MCF 10A (cell line): Measurements from ENCODE around the gene ADSS1. TPM values are rescaled to one million over a fixed set of nuclear protein-coding genes. Genes with fewer than 3 reads are reported as not detected.

Source experiments
- BruUV-seq: library from RNA; stranded (reverse); fragments of 400-500 nt; replicated peaks from 2 replicates; lab custom pipeline; 2021; lab: Mats Ljungman, UMichigan
- CTCF ChIA-PET: fragments of 300-600 bp; sonication (Branson Sonifier 250); formaldehyde crosslinking; extraction: SDS; loops from one replicate; lab custom pipeline; 2021; ENCODE audit warnings: antibody characterized with exemption, inconsistent platforms; lab: Yijun Ruan, JAX
- POLR2A ChIA-PET: fragments of 300-600, 350-650 bp; sonication (Branson Sonifier 250); formaldehyde crosslinking; extraction: SDS; loops from one replicate; lab custom pipeline; 2020; ENCODE audit warnings: antibody characterized with exemption, inconsistent platforms; lab: Yijun Ruan, JAX
- DNase-seq: peaks from one replicate; pipeline ENCODE4 v3.0.0-alpha.2; 2018; ENCODE audit not compliant: unreplicated experiment
- H3K27ac Mint-ChIP-seq: one replicate; pipeline ENCODE4 v1.8.0; 2022; ENCODE audit warnings: mild to moderate bottlenecking, low read depth, mixed read lengths; ENCODE audit not compliant: unreplicated experiment
- H3K27me3 Mint-ChIP-seq: one replicate; pipeline ENCODE4 v1.8.0; 2022; ENCODE audit warnings: mixed read lengths; ENCODE audit not compliant: insufficient read depth, unreplicated experiment
- H3K36me3 Mint-ChIP-seq: one replicate; pipeline ENCODE4 v1.8.0; 2022; ENCODE audit warnings: mild to moderate bottlenecking, moderate library complexity, mixed read lengths; ENCODE audit not compliant: insufficient read depth, unreplicated experiment
- H3K4me1 Mint-ChIP-seq: one replicate; pipeline ENCODE4 v1.8.0; 2022; ENCODE audit warnings: mixed read lengths; ENCODE audit not compliant: insufficient read depth, unreplicated experiment
- H3K4me3 Mint-ChIP-seq: one replicate; pipeline ENCODE4 v1.8.0; 2022; ENCODE audit warnings: mild to moderate bottlenecking, moderate library complexity, mixed read lengths; ENCODE audit not compliant: unreplicated experiment
- H3K9me3 Mint-ChIP-seq: one replicate; pipeline ENCODE4 v1.8.0; 2022; ENCODE audit warnings: mixed read lengths; ENCODE audit not compliant: unreplicated experiment
- intact Hi-C: fragments of 100-400 bp; cut with micrococcal nuclease; formaldehyde crosslinking; loops from 2 replicates; pipeline ENCODE4 v1.14.1; 2022
- total RNA-seq: library from RNA; stranded (reverse); gene quantifications from 2 replicates; pipeline ENCODE4 v1.2.3, GENCODE V29; 2022
- TF ChIP-seq, protein P1 (sequence below): fragments of 200-600 bp; IDR thresholded peaks from one replicate; pipeline ENCODE4 v1.8.0; 2022; ENCODE audit warnings: antibody characterized with exemption, mild to moderate bottlenecking; ENCODE audit not compliant: unreplicated experiment

ADSS1 gene
- total RNA-seq, 1 experiment from 2014 or later = 2.9 TPM

DNA sequence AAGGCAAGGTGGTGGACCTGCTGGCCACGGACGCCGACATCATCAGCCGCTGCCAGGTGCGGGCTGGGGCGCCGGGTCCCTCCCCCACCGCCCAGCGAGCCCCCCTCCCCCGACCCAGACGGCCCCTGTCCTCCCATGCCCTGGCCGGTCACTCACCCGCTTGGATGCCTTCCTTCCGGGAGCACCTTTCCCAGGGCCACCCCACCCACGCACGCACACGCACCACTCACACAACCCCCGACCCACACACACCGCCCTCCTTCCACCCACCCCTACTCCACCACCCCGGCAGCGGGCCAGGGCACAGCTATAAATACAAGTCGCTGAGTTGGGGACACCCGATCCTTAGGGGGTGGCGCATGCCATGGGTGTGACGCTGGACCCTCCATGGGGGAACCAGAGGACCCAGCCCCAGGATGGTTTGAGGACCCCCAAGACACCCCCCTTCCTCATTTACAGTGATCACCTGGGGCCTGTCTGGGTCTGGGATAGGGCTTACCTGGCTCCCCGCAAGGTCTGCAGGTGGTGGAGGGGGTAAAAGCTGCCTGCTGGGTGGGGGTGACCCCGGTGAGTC, 465 bp downstream of the ADSS1 start:
- peak overlapping the region; percentile 58 for H3K4me3 Mint-ChIP-seq
- DNase-seq = no peak
- H3K36me3 Mint-ChIP-seq = peaks cover 20% of the 10 kb centered on the region
- no peaks in the 10 kb centered on the region for H3K27me3 Mint-ChIP-seq
- TF ChIP-seq, protein P1, sequence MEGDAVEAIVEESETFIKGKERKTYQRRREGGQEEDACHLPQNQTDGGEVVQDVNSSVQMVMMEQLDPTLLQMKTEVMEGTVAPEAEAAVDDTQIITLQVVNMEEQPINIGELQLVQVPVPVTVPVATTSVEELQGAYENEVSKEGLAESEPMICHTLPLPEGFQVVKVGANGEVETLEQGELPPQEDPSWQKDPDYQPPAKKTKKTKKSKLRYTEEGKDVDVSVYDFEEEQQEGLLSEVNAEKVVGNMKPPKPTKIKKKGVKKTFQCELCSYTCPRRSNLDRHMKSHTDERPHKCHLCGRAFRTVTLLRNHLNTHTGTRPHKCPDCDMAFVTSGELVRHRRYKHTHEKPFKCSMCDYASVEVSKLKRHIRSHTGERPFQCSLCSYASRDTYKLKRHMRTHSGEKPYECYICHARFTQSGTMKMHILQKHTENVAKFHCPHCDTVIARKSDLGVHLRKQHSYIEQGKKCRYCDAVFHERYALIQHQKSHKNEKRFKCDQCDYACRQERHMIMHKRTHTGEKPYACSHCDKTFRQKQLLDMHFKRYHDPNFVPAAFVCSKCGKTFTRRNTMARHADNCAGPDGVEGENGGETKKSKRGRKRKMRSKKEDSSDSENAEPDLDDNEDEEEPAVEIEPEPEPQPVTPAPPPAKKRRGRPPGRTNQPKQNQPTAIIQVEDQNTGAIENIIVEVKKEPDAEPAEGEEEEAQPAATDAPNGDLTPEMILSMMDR = no peak
- H3K4me1 Mint-ChIP-seq = no peaks in the 10 kb centered on the region
- POLR2A ChIA-PET = interaction anchor here (0.6 to 6.2 kb wide), 4 partner anchors 10 to 630 kb away, joined by 3 to 35 read pairs (median 4); no protein-coding TSS in a partner anchor
- intact Hi-C loops = no loop called here
- no peak overlapping the region for H3K27ac Mint-ChIP-seq
- H3K9me3 Mint-ChIP-seq = no peaks in the 10 kb centered on the region
- BruUV-seq = no TSS peak
- CTCF ChIA-PET = interaction anchor here (1.6 to 5.9 kb wide), 3 partner anchors 11 to 30 kb away, joined by 3 to 85 read pairs (median 36); partner anchors contain the start of gene SIVA1

DNA sequence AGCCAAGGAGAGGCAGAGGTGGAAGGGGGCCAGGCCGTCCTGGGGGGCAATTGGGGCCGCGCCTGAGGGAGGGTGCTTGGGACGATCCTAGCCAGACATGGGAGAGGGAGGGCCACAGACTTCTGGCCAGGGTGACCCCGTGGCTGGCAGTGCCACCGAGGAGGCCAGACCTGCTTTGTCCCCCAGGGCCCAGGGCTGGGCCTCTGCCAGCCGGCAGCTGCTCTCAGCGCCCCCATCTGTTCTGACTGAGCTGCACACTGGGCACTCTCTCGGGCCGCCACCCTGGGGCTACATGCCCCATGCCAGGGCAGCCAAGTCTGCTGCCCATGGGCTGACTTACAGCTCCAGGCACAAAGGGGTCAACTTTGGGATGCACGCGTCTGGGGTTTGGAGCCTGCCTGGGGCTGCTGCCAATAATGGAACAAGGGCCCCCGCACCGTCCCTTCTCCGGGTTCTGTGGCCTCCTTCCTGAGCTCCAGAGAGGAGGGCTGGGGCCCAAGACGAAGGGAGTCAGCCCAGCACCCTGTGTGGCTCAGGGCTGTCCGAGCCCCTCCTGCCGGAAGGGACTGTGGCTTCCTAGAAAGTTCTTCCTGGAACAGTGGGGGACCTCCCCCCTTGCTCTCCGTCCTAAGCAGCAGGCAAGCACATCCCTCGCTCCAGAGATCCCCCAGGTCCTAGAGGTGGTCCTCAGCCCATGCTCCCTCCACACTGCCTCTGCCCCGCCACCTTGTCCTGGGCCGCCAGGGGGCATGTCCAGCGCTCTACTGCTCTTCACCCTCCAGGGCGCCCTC, 1.1 kb downstream of the ADSS1 start:
- TF ChIP-seq, protein P1 = peak; percentile 10
- ChIA-PET POLR2A (interaction anchor here (0.6 to 6.2 kb wide), 5 partner anchors 10 to 631 kb away, joined by 3 to 35 read pairs (median 3); no protein-coding TSS in a partner anchor), CTCF (interaction anchor here (4.6 to 5.9 kb wide), 2 partner anchors 10 to 25 kb away, joined by 36 to 85 read pairs; partner anchors contain the start of gene SIVA1)
- no peak for DNase-seq
- Mint-ChIP-seq H3K27me3 (no peaks in the 10 kb centered on the region), H3K9me3 (no peaks in the 10 kb centered on the region), H3K36me3 (peaks cover 17% of the 10 kb centered on the region), H3K27ac (no peak overlapping the region), H3K4me1 (no peaks in the 10 kb centered on the region), H3K4me3 (peak overlapping the region; percentile 58)
- no TSS peak for BruUV-seq
- intact Hi-C loops = no loop called here

DNA sequence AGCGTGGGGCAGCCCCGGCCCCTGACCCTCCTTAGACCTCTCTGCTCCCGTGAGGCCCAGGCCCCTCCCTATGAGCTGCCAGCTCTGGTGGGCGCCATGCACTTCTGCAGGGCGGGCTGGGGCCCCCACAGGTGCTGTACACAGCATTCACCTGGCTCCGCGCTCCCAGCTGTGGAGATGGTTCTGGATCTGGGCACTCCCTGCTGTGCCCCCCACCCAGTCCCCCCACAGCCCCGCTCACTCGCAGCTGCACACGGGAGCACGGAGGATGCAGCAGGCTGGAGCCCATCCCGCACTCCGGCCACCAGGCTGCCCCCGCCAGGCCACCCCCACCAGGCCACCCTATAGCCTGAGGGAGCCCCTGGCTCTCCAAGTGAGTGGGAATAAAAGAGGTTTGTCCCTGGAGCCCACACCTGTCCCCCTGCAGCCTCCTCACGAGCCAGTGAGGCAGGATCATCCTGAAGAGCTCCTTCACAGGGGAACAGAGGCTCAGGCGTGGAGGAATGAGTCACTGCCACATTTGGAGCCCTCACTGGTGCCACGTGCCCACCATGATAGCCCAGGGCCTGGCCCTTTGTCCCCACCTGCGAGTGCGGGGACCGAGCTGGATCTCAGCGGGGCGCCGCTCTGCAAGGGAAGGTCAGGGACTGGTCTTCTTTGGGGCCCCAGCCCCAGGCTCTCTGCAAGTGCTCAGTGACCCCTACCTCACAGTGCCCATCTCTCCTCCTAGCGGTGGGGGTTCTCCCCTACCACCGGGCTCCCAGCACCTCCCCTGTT, 1.9 kb downstream of the ADSS1 start:
- no peaks in the 10 kb centered on the region for H3K9me3 Mint-ChIP-seq
- no peaks in the 10 kb centered on the region for H3K4me1 Mint-ChIP-seq
- TF ChIP-seq, protein P1 = no peak
- H3K4me3 Mint-ChIP-seq = no peak overlapping the region
- H3K36me3 Mint-ChIP-seq = peaks cover 17% of the 10 kb centered on the region
- no peaks in the 10 kb centered on the region for H3K27me3 Mint-ChIP-seq
- intact Hi-C loops = no loop called here
- no peak for DNase-seq
- ChIA-PET CTCF (interaction anchor here (4.6 to 5.9 kb wide), 2 partner anchors 9 to 24 kb away, joined by 36 to 85 read pairs; partner anchors contain the start of gene SIVA1), POLR2A (interaction anchor here (6.2 kb wide), 1 partner anchor 23 kb away, joined by 35 read pairs; no protein-coding TSS in a partner anchor)
- no TSS peak for BruUV-seq
- H3K27ac Mint-ChIP-seq = no peak overlapping the region
